GM12874 (cell line): Measurements from ENCODE around the gene IVD.

ENCODE experiments used
- TF ChIP-seq, protein P1 (sequence below): IDR thresholded peaks from 2 replicates; pipeline ENCODE4 v1.5.1; 2011; ENCODE audit warnings: low read depth, mild to moderate bottlenecking, control low read depth, low read length, moderate library complexity; ENCODE audit not compliant: insufficient read depth

Gene IVD

DNA sequence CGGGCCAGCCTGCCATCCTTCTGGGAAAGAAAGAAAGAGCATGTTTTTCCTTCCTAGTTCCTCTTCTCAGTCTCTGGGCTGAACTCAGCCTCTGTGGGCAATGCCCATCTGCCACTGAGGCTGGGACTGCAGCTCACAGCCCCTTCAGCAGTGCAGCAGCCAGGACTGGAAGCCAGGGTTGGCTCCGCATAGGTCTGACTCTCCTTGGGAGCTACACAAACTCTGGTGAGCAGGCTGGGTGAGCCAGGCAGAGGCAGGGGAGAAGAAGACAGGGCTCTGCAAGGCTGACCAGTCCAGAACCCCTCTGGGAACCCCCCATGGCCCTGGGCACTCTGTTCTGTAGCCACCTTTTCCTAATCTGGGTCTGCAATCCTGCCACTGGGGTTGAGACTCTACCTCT lies 44.0 kb upstream of the IVD start:
- TF ChIP-seq, protein P1, sequence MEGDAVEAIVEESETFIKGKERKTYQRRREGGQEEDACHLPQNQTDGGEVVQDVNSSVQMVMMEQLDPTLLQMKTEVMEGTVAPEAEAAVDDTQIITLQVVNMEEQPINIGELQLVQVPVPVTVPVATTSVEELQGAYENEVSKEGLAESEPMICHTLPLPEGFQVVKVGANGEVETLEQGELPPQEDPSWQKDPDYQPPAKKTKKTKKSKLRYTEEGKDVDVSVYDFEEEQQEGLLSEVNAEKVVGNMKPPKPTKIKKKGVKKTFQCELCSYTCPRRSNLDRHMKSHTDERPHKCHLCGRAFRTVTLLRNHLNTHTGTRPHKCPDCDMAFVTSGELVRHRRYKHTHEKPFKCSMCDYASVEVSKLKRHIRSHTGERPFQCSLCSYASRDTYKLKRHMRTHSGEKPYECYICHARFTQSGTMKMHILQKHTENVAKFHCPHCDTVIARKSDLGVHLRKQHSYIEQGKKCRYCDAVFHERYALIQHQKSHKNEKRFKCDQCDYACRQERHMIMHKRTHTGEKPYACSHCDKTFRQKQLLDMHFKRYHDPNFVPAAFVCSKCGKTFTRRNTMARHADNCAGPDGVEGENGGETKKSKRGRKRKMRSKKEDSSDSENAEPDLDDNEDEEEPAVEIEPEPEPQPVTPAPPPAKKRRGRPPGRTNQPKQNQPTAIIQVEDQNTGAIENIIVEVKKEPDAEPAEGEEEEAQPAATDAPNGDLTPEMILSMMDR = no peak

DNA sequence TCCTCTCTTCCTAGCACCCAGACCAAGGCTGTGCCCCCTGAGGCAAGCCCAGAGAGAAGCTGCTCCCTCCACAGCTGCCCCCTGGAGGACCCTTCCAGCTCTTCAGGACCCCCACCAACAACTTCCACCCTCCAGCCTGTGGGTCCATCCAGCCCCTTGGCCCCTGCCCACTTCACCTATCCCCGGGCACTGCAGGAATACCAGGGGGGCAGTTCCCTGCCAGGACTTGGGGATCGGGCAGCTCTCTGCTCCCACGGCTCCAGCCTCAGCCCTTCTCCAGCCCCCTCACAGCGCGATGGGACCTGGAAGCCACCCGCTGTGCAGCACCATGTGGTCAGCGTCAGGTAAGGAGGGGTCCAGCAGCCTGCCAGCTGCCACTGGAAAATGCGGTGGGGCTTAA lies 42.0 kb upstream of the IVD start:
- TF ChIP-seq, protein P1 = no peak

- TF ChIP-seq, protein P1 = no peak
Observed at GRCh38 chr15:40364251-40364650, 41.3 kb upstream of the IVD start.

GRCh38 chr15:40365016-40365415 lies 40.6 kb upstream of the IVD start:
- TF ChIP-seq, protein P1 = no peak

GRCh38 chr15:40365624-40366456 lies 39.8 kb upstream of the IVD start:
- TF ChIP-seq, protein P1 = no peak

DNA sequence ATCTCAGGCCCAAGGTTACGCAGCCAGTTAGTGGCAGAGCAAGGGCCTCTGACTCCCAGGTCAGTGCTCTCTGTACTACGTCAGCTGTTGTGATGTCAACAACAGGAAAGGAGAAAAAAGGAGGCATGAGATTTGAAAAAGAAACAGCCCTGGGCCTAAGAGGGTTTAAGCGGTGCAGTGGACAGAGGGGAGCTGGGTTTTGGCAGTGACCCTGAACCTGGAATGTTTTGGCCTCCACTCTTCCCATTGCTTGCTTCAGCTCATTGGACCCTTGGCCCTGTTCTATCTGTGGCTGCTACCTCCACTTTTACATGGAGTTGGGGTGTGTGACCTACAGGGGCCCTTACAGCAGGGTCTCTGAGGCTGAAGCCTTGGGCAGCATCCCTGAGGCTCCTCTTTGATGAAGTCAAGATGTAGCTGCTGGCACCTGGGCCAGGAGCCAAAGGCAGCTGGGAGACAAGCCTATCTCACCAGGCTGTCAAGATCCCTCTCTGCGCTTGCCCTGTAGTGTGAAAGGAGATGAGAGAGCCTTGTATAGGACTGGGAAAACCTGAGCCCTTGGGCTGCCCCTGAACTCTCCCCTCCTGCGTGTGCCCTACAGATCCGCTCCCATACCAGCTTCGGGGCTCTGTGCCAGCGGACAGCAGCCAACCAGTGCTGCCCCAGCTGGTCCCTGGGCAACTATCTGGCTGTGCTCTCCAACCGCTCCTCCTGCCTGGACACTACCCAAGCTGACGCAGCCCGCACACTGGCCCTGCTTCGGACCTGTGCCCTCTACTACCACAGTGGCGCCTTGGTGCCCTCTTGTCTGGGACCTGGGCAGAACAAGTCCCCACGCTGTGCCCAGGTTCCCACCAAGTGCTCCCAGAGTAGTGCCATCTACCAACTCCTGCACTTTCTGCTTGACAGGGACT lies 38.9 kb upstream of the IVD start:
- TF ChIP-seq, protein P1 = no peak

GRCh38 chr15:40367371-40367685 lies 38.3 kb upstream of the IVD start:
- TF ChIP-seq, protein P1 = no peak
